Karpas-422 (cell line): ENCODE data around the gene PPP4R4. TPM values are rescaled to one million over a fixed set of nuclear protein-coding genes. Genes with fewer than 3 reads are reported as not detected.
A peak's percentile ranks its signal among the peaks of the same experiment; 100 is the strongest.

Experiments
- DNase-seq: peaks from one replicate; pipeline ENCODE4 v3.0.0-alpha.2; 2015
- H2AFZ ChIP-seq: fragments of 200-600 bp; sonication (generic); 2 replicates; pipeline ENCODE4 v1.6.1; 2014; ENCODE audit warnings: antibody characterized with exemption, low read length, mixed read lengths
- H3K27ac ChIP-seq: fragments of 200-600 bp; sonication (generic); 2 replicates; pipeline ENCODE4 v1.5.1; 2014; ENCODE audit warnings: mild to moderate bottlenecking, low read length, moderate library complexity
- H3K27me3 ChIP-seq: fragments of 200-600 bp; sonication (generic); 2 replicates; pipeline ENCODE4 v1.6.1; 2014; ENCODE audit warnings: low read length, mixed read lengths
- H3K36me3 ChIP-seq: fragments of 200-600 bp; sonication (generic); 2 replicates; pipeline ENCODE4 v1.6.1; 2014; ENCODE audit warnings: low read length, mixed read lengths; ENCODE audit not compliant: insufficient read depth
- H3K4me1 ChIP-seq: fragments of 200-600 bp; sonication (generic); 2 replicates; pipeline ENCODE4 v1.6.1; 2014; ENCODE audit warnings: mild to moderate bottlenecking, low read length, mixed read lengths
- H3K4me2 ChIP-seq: fragments of 200-600 bp; sonication (generic); 2 replicates; pipeline ENCODE4 v1.6.1; 2014; ENCODE audit warnings: low read length, low read depth, mild to moderate bottlenecking; ENCODE audit not compliant: poor library complexity, severe bottlenecking
- H3K4me3 ChIP-seq: fragments of 200-600 bp; sonication (generic); 2 replicates; pipeline ENCODE4 v1.5.1; 2014; ENCODE audit warnings: mild to moderate bottlenecking, antibody characterized with exemption, low read length, mixed read lengths
- H3K79me2 ChIP-seq: fragments of 200-600 bp; sonication (generic); 2 replicates; pipeline ENCODE4 v1.6.1; 2014; ENCODE audit warnings: mild to moderate bottlenecking, low read length, mixed read lengths
- H3K9ac ChIP-seq: fragments of 200-600 bp; sonication (generic); 2 replicates; pipeline ENCODE4 v1.6.0; 2014; ENCODE audit warnings: low read length
- H3K9me2 ChIP-seq: fragments of 200-600 bp; sonication (generic), shearing (Covaris generic); replicated peaks from 2 replicates; pipeline ENCODE4 v1.6.0; 2014; ENCODE audit warnings: mild to moderate bottlenecking, low read length, moderate library complexity; ENCODE audit not compliant: insufficient read depth
- H3K9me3 ChIP-seq: fragments of 300-700, 200-600 bp; sonication (generic); 2 replicates; pipeline ENCODE4 v1.6.1; 2014; ENCODE audit warnings: low read length, mixed read lengths
- H4K20me1 ChIP-seq: fragments of 200-600 bp; sonication (generic); 2 replicates; pipeline ENCODE4 v1.6.1; 2014; ENCODE audit warnings: mild to moderate bottlenecking, antibody characterized with exemption, low read length, low read depth; ENCODE audit not compliant: insufficient read depth
- total RNA-seq: library from RNA; depleted of rRNA; stranded (reverse); fragments of >200 nt; shearing (Covaris generic); gene quantifications from 2 replicates; pipeline ENCODE4 v1.2.3, GENCODE V29; 2014; ENCODE audit warnings: low replicate concordance

Gene PPP4R4
- total RNA-seq, 1 experiment from 2014 or later = 0.75 TPM

- no peak overlapping the region for H3K4me2 ChIP-seq
- H3K9ac ChIP-seq = no peak overlapping the region
- H3K9me2 ChIP-seq = no peaks in the 10 kb centered on the region
- no peak overlapping the region for H2AFZ ChIP-seq
- no peak for DNase-seq
- no peaks in the 10 kb centered on the region; the same call in 1 of the 2 replicates for H4K20me1 ChIP-seq
- no peaks in the 10 kb centered on the region for H3K79me2 ChIP-seq
- H3K36me3 ChIP-seq = no peaks in the 10 kb centered on the region
- no peak overlapping the region for H3K4me3 ChIP-seq
- no peak overlapping the region for H3K27ac ChIP-seq
- no peaks in the 10 kb centered on the region for H3K4me1 ChIP-seq
- peaks cover 2% of the 10 kb centered on the region; the same call in 1 of the 2 replicates for H3K27me3 ChIP-seq
- peaks cover 4% of the 10 kb centered on the region; the same call in 1 of the 2 replicates for H3K9me3 ChIP-seq
Measured at GRCh38 chr14:94139421-94139820, 34.7 kb upstream of the PPP4R4 start.

DNA sequence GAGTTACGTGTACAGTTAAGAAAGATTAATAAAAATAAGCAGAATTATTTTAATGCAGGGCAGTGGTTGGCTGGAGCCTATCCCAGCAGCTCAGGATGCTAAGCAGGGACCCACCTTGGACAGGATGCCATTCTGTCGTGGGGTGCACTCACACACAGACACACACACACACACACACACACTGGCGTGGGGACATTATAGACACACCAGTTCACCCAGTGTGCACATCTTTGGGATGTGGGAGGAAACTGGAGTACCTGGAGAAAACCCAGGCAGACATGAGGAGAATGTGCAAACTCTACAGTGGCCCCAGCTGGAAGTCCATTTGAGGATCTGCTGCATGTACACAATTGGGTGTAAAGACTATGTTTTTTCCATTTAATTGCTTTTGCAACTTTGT is 31.9 kb upstream of the PPP4R4 start:
- Histone ChIP-seq H3K36me3 (no peaks in the 10 kb centered on the region), H4K20me1 (no peaks in the 10 kb centered on the region), H3K27me3 (no peaks in the 10 kb centered on the region), H3K27ac (no peak overlapping the region), H3K79me2 (no peaks in the 10 kb centered on the region), H3K9ac (no peak overlapping the region), H3K9me2 (no peaks in the 10 kb centered on the region), H3K4me3 (no peak overlapping the region), H3K9me3 (no peaks in the 10 kb centered on the region), H3K4me2 (no peak overlapping the region), H3K4me1 (no peaks in the 10 kb centered on the region), H2AFZ (no peak overlapping the region)
- no peak for DNase-seq

DNA sequence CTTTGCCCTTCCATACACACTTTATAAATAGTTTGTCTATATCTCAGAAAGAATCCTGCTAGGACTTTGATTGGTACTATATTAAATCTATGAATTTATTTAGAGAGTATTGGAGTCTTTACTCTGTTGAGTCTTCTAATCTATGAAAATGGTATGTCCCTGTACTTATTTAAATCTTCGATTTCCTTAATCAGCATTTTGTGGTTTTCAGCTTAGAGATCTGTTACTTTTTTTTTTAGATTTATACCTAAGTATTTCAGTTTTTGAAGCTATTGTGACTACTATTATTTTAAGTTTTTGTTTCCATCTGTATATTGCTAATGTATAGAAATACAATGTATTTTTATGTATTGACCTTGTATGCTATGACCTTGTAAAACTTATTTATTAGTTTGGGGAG is 31.3 kb upstream of the PPP4R4 start:
- no peak overlapping the region for H2AFZ ChIP-seq
- H4K20me1 ChIP-seq = no peaks in the 10 kb centered on the region
- no peaks in the 10 kb centered on the region for H3K4me1 ChIP-seq
- H3K4me2 ChIP-seq = no peak overlapping the region
- no peak overlapping the region for H3K9ac ChIP-seq
- no peaks in the 10 kb centered on the region for H3K27me3 ChIP-seq
- no peaks in the 10 kb centered on the region for H3K9me2 ChIP-seq
- no peaks in the 10 kb centered on the region for H3K9me3 ChIP-seq
- H3K36me3 ChIP-seq = no peaks in the 10 kb centered on the region
- no peak overlapping the region for H3K27ac ChIP-seq
- no peak overlapping the region for H3K4me3 ChIP-seq
- no peaks in the 10 kb centered on the region for H3K79me2 ChIP-seq
- DNase-seq = no peak

- no peaks in the 10 kb centered on the region for H3K9me2 ChIP-seq
- H3K27ac ChIP-seq = no peak overlapping the region
- no peaks in the 10 kb centered on the region for H3K4me1 ChIP-seq
- no peak overlapping the region for H2AFZ ChIP-seq
- DNase-seq = peak; percentile 75
- no peaks in the 10 kb centered on the region for H3K27me3 ChIP-seq
- no peaks in the 10 kb centered on the region for H3K36me3 ChIP-seq
- no peak overlapping the region for H3K4me2 ChIP-seq
- H3K79me2 ChIP-seq = no peaks in the 10 kb centered on the region
- H3K9me3 ChIP-seq = no peaks in the 10 kb centered on the region
- no peak overlapping the region for H3K4me3 ChIP-seq
- H3K9ac ChIP-seq = no peak overlapping the region
- no peaks in the 10 kb centered on the region for H4K20me1 ChIP-seq
Measured at GRCh38 chr14:94143239-94143638, 30.9 kb upstream of the PPP4R4 start.

DNA sequence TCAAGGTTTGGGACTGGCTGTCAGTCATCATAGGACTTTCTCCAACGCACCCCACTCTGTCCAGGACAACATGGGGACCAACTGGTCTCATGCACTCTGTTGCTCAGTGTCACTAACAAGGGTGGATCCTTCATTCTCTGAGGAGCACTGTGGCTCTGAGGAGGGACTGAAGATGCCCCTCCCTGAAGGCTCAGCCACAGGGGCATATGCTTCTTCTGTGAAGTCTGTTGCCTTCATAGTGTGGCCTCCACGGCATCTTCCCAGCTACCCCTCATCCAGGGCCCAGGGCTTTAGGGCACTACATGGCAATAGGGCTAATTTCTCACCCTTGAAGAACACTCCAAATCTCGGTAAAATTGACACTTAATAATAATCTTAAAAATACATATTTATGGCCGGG is 30.4 kb upstream of the PPP4R4 start:
- Histone ChIP-seq H3K36me3 (no peaks in the 10 kb centered on the region), H3K9me3 (no peaks in the 10 kb centered on the region), H3K27me3 (no peaks in the 10 kb centered on the region), H3K9me2 (no peaks in the 10 kb centered on the region), H3K79me2 (no peaks in the 10 kb centered on the region), H2AFZ (no peak overlapping the region), H4K20me1 (no peaks in the 10 kb centered on the region), H3K27ac (no peak overlapping the region), H3K4me1 (no peaks in the 10 kb centered on the region), H3K4me2 (no peak overlapping the region), H3K9ac (no peak overlapping the region), H3K4me3 (no peak overlapping the region)
- no peak for DNase-seq

GRCh38 chr14:94144765-94145164 is 29.4 kb upstream of the PPP4R4 start:
- no peaks in the 10 kb centered on the region for H3K9me2 ChIP-seq
- H3K27me3 ChIP-seq = no peaks in the 10 kb centered on the region
- H4K20me1 ChIP-seq = no peaks in the 10 kb centered on the region
- no peak overlapping the region for H3K27ac ChIP-seq
- no peak overlapping the region for H3K9ac ChIP-seq
- H3K79me2 ChIP-seq = no peaks in the 10 kb centered on the region
- H3K4me1 ChIP-seq = no peaks in the 10 kb centered on the region
- no peak for DNase-seq
- H2AFZ ChIP-seq = no peak overlapping the region
- H3K4me2 ChIP-seq = no peak overlapping the region
- H3K4me3 ChIP-seq = no peak overlapping the region
- no peaks in the 10 kb centered on the region for H3K36me3 ChIP-seq
- no peaks in the 10 kb centered on the region for H3K9me3 ChIP-seq

DNA sequence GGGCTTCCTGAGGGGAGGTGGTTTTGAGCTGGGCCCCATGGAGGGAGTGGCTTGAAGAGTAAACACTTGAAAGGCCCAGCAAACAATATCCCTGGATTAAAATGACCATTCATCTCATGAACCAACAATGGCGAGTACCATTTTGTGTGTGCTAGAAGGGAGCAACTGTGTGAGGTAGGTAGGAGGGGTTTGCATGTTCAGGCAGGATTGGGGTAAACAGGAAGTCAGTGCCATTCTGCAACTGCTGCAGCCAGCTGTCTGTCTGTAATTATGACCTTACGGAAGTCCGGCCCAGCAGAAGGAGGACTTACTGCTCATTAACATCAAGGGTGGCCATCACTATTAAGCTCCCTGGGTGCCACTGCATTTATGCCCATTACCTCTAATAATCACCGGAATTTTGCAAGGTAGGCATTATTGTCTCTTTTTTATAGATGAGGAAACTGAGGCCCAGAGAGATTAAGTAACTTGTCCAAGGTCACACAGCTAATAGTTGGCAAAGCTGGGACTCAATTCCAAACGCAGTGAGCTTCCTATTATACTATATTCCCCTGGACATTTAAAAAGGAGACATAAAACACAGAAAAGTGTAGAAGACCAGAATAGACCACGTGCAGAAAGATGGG is 28.1 kb upstream of the PPP4R4 start:
- H3K27ac ChIP-seq = no peak overlapping the region
- DNase-seq = no peak
- no peaks in the 10 kb centered on the region for H3K9me3 ChIP-seq
- no peaks in the 10 kb centered on the region for H4K20me1 ChIP-seq
- H3K4me1 ChIP-seq = no peaks in the 10 kb centered on the region
- H3K79me2 ChIP-seq = no peaks in the 10 kb centered on the region
- no peak overlapping the region for H3K4me2 ChIP-seq
- no peaks in the 10 kb centered on the region for H3K27me3 ChIP-seq
- H3K4me3 ChIP-seq = no peak overlapping the region
- H3K9ac ChIP-seq = no peak overlapping the region
- H3K9me2 ChIP-seq = no peaks in the 10 kb centered on the region
- H3K36me3 ChIP-seq = no peaks in the 10 kb centered on the region
- H2AFZ ChIP-seq = no peak overlapping the region

GRCh38 chr14:94152676-94153075 is 21.4 kb upstream of the PPP4R4 start:
- no peaks in the 10 kb centered on the region for H3K36me3 ChIP-seq
- H3K79me2 ChIP-seq = no peaks in the 10 kb centered on the region
- no peaks in the 10 kb centered on the region for H3K9me3 ChIP-seq
- H3K9ac ChIP-seq = no peak overlapping the region
- no peak overlapping the region for H3K4me2 ChIP-seq
- H3K4me3 ChIP-seq = no peak overlapping the region
- H3K9me2 ChIP-seq = no peaks in the 10 kb centered on the region
- H2AFZ ChIP-seq = no peak overlapping the region
- no peaks in the 10 kb centered on the region for H3K27me3 ChIP-seq
- H3K27ac ChIP-seq = no peak overlapping the region
- H4K20me1 ChIP-seq = no peaks in the 10 kb centered on the region
- H3K4me1 ChIP-seq = no peaks in the 10 kb centered on the region
- no peak for DNase-seq
